Lower leg skin (tissue), 4 donors: ENCODE measurements around the gene DDX51. TPM values are rescaled to one million over a fixed set of nuclear protein-coding genes. Genes with fewer than 3 reads are reported as not detected.
"Not testable (repeated sequence)": the region's sequence is repeated elsewhere in the genome, so short reads cannot be mapped to it uniquely, and the experiment has no call there.

ENCODE experiments used
- DNase-seq, 2 donors: peaks; one replicate each; pipeline ENCODE4 v3.0.0-alpha.2; 2019; ENCODE audit warnings: low spot score in 2 of 2
- H3K4me3 ChIP-seq: fragments of 200-600 bp; sonication (generic); 2 replicates; pipeline ENCODE4 v1.5.1; 2017; ENCODE audit warnings: mild to moderate bottlenecking, low read depth; ENCODE audit not compliant: poor library complexity, severe bottlenecking
- CTCF ChIP-seq, 3 donors: fragments of 450-650 bp; IDR thresholded peaks; one replicate each; pipeline ENCODE4 v1.5.1; 2016; ENCODE audit warnings: antibody characterized with exemption in 3 of 3, mild to moderate bottlenecking in 3 of 3, moderate library complexity in 2 of 3
- POLR2A ChIP-seq, 2 donors: fragments of 450-650 bp; IDR thresholded peaks; one replicate each; pipeline ENCODE4 v1.6.1; 2016 to 2017; ENCODE audit warnings: antibody characterized with exemption in 2 of 2, mild to moderate bottlenecking in 1 of 2, moderate library complexity in 1 of 2
- WGBS, 2 donors: methylation state at CpG; one replicate each; pipeline ENCODE4 v1.1.5; 2018; 5-methylcytosine and 5-hydroxymethylcytosine counted together
- intact Hi-C: fragments of 100-400 bp; cut with DNase I; formaldehyde crosslinking; loops from one replicate; pipeline ENCODE4 v1.15.0; 2023; ENCODE audit warnings: low total_unique reads
- total RNA-seq, 4 donors: library from RNA; depleted of rRNA; stranded (reverse); fragments of >200 nt; gene quantifications; one replicate each; pipeline ENCODE4 v1.1.0, GENCODE V29; 2016

The DDX51 gene
- total RNA-seq, 4 donors from 2014 or later, result 11.1 to 31.8 (median 19.2) TPM

GRCh38 chr12:132151766-132152410 lies 7.8 kb upstream of the DDX51 start:
- DNase-seq, result no peak
- no peak overlapping the region for H3K4me3 ChIP-seq
- TF ChIP-seq CTCF (IDR thresholded peaks at IDR 0.05), result no peak
- TF ChIP-seq POLR2A (IDR thresholded peaks at IDR 0.05), result no peak
- 87 to 91% methylated on average over 12 to 32 of the region's 32 CpGs for WGBS, 2 donors
- intact Hi-C loops, result loop anchor here (10.0 kb wide), 1 partner anchor 453 kb away; no protein-coding TSS in a partner anchor

GRCh38 chr12:132151145-132151765 lies 7.1 kb upstream of the DDX51 start:
- no peak for DNase-seq
- intact Hi-C loops, result loop anchor here (10.0 kb wide), 1 partner anchor 454 kb away; no protein-coding TSS in a partner anchor
- H3K4me3 ChIP-seq, result no peak overlapping the region
- TF ChIP-seq POLR2A (IDR thresholded peaks at IDR 0.05), result no peak
- WGBS, 2 donors, result 87 to 92% methylated on average over 29 to 30 of the region's 36 CpGs

GRCh38 chr12:132150780-132151144 lies 6.6 kb upstream of the DDX51 start:
- 92 to 94% methylated on average over 4 of the region's 6 CpGs for WGBS, 2 donors
- H3K4me3 ChIP-seq, result no peak overlapping the region
- intact Hi-C loops, result loop anchor here (10.0 kb wide), 1 partner anchor 454 kb away; no protein-coding TSS in a partner anchor
- TF ChIP-seq POLR2A (IDR thresholded peaks at IDR 0.05) (no peak), CTCF (IDR thresholded peaks at IDR 0.05) (no peak)
- no peak for DNase-seq

GRCh38 chr12:132149526-132149925 lies 5.4 kb upstream of the DDX51 start:
- H3K4me3 ChIP-seq, intact Hi-C loops: not testable (repeated sequence)
- WGBS, 2 donors, result 88% methylated on average over 17 of the region's 32 CpGs; no CpG with 5 or more reads in 1 of the 2 donors

GRCh38 chr12:132148368-132149045 lies 4.4 kb upstream of the DDX51 start:
- TF ChIP-seq POLR2A (IDR thresholded peaks at IDR 0.05), result no peak
- TF ChIP-seq CTCF (IDR thresholded peaks at IDR 0.05), result no peak
- no peak for DNase-seq
- WGBS, 2 donors, result 89 to 91% methylated on average over 37 to 41 of the region's 41 CpGs
- intact Hi-C loops, result no loop called here
- no peak overlapping the region for H3K4me3 ChIP-seq

More at GRCh38 chr12:132149526-132149925, 5.4 kb upstream of the DDX51 start:
- DNase-seq, result not testable (repeated sequence)

GRCh38 chr12:132147423-132148367 lies 3.6 kb upstream of the DDX51 start:
- H3K4me3 ChIP-seq, result no peak overlapping the region
- WGBS, 2 donors, result 86 to 92% methylated on average over 18 to 22 of the region's 38 CpGs
- no peak for TF ChIP-seq POLR2A (IDR thresholded peaks at IDR 0.05)
- TF ChIP-seq CTCF (IDR thresholded peaks at IDR 0.05), result no peak
- intact Hi-C loops, result no loop called here
- no peak for DNase-seq
